ENCODE data around the gene COLEC12. TPM values are rescaled to one million over a fixed set of nuclear protein-coding genes. Genes with fewer than 3 reads are reported as not detected.

COLEC12 gene
- polyA plus RNA-seq, 3 donors = 0.21 to 0.47 (median 0.35) TPM

GRCh38 chr18:434410-434809 lies 66.1 kb downstream of the COLEC12 start:
- no peak for DNase-seq
- H3K4me3 Mint-ChIP-seq = no peak overlapping the region
- Histone ChIP-seq H3K27me3 (ENCODE audit: control insufficient read depth in 2 of 2, insufficient read depth in 2 of 2, low read length in 2 of 2) (no peaks in the 10 kb centered on the region), H2AFZ (ENCODE audit: insufficient read depth, low read depth, low read length, poor library complexity, severe bottlenecking) (no peak overlapping the region), H3K27ac (ENCODE audit: low read depth in 1 of 2, low read length in 2 of 2) (no peak overlapping the region), H3K9ac (ENCODE audit: insufficient read depth, low read length, poor library complexity, severe bottlenecking) (no peak overlapping the region), H3K79me2 (ENCODE audit: insufficient read depth, low read length) (no peaks in the 10 kb centered on the region), H3K4me1 (ENCODE audit: control insufficient read depth in 1 of 2, insufficient read depth in 2 of 2, low read length in 2 of 2) (peaks cover 32 to 39% of the 10 kb centered on the region in 2 donors), H4K20me1 (ENCODE audit: insufficient read depth, low read length) (no peaks in the 10 kb centered on the region), H3K4me3 (replicated peaks in 1 of 3; ENCODE audit: low read depth in 2 of 3, low read length in 3 of 3) (no peak overlapping the region), H3K36me3 (replicated peaks in 1 of 2; ENCODE audit: control insufficient read depth in 1 of 2, insufficient read depth in 2 of 2, low read length in 2 of 2) (no peaks in the 10 kb centered on the region), H3K4me2 (replicated peaks; ENCODE audit: extremely low read depth, low read length, poor library complexity, severe bottlenecking) (no peak overlapping the region), H3K9me3 (replicated peaks in 1 of 2; ENCODE audit: control insufficient read depth in 1 of 2, insufficient read depth in 1 of 2, low read length in 2 of 2) (peaks cover 0 to 5% of the 10 kb centered on the region in 2 donors)
- no peaks in the 10 kb centered on the region for H3K36me3 Mint-ChIP-seq
- TF ChIP-seq, protein P1, sequence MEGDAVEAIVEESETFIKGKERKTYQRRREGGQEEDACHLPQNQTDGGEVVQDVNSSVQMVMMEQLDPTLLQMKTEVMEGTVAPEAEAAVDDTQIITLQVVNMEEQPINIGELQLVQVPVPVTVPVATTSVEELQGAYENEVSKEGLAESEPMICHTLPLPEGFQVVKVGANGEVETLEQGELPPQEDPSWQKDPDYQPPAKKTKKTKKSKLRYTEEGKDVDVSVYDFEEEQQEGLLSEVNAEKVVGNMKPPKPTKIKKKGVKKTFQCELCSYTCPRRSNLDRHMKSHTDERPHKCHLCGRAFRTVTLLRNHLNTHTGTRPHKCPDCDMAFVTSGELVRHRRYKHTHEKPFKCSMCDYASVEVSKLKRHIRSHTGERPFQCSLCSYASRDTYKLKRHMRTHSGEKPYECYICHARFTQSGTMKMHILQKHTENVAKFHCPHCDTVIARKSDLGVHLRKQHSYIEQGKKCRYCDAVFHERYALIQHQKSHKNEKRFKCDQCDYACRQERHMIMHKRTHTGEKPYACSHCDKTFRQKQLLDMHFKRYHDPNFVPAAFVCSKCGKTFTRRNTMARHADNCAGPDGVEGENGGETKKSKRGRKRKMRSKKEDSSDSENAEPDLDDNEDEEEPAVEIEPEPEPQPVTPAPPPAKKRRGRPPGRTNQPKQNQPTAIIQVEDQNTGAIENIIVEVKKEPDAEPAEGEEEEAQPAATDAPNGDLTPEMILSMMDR (IDR thresholded peaks at IDR 0.05) = no peak
- H3K27me3 Mint-ChIP-seq (ENCODE audit: low read depth in 3 of 3) = peaks cover 0 to 1% (median 0%) of the 10 kb centered on the region in 3 donors
- 0% methylated on average over 1 of the region's 1 CpG for WGBS (ENCODE audit: insufficient coverage)
- H3K27ac Mint-ChIP-seq = no peak overlapping the region
- H3K4me1 Mint-ChIP-seq = peaks cover 41% of the 10 kb centered on the region
- H3K9me3 Mint-ChIP-seq = peaks cover 0 to 6% (median 1%) of the 10 kb centered on the region in 7 donors
- intact Hi-C loops (cut with micrococcal nuclease) = no loop called here

- intact Hi-C loops (cut with micrococcal nuclease) = no loop called here
These were observed 66.5 kb downstream of the COLEC12 start for GRCh38 chr18:433960-434359.

More at GRCh38 chr18:433960-434359, 66.5 kb downstream of the COLEC12 start:
- Histone ChIP-seq H3K4me2 (replicated peaks; ENCODE audit: extremely low read depth, low read length, poor library complexity, severe bottlenecking) (no peak overlapping the region), H3K9ac (ENCODE audit: insufficient read depth, low read length, poor library complexity, severe bottlenecking) (no peak overlapping the region), H3K27ac (ENCODE audit: low read depth in 1 of 2, low read length in 2 of 2) (no peak overlapping the region), H3K4me3 (replicated peaks in 1 of 3; ENCODE audit: low read depth in 2 of 3, low read length in 3 of 3) (no peak overlapping the region), H3K9me3 (replicated peaks in 1 of 2; ENCODE audit: control insufficient read depth in 1 of 2, insufficient read depth in 1 of 2, low read length in 2 of 2) (peaks cover 0 to 5% of the 10 kb centered on the region in 2 donors), H4K20me1 (ENCODE audit: insufficient read depth, low read length) (no peaks in the 10 kb centered on the region), H2AFZ (ENCODE audit: insufficient read depth, low read depth, low read length, poor library complexity, severe bottlenecking) (no peak overlapping the region), H3K27me3 (ENCODE audit: control insufficient read depth in 2 of 2, insufficient read depth in 2 of 2, low read length in 2 of 2) (no peaks in the 10 kb centered on the region), H3K79me2 (ENCODE audit: insufficient read depth, low read length) (no peaks in the 10 kb centered on the region), H3K4me1 (ENCODE audit: control insufficient read depth in 1 of 2, insufficient read depth in 2 of 2, low read length in 2 of 2) (peaks cover 29 to 35% of the 10 kb centered on the region in 2 donors), H3K36me3 (replicated peaks in 1 of 2; ENCODE audit: control insufficient read depth in 1 of 2, insufficient read depth in 2 of 2, low read length in 2 of 2) (no peaks in the 10 kb centered on the region)
- Mint-ChIP-seq H3K27ac (no peak overlapping the region), H3K4me1 (peaks cover 37% of the 10 kb centered on the region), H3K36me3 (no peaks in the 10 kb centered on the region), H3K4me3 (no peak overlapping the region), H3K27me3 (ENCODE audit: low read depth in 3 of 3) (peaks cover 0 to 1% (median 0%) of the 10 kb centered on the region in 3 donors), H3K9me3 (peaks cover 0 to 6% (median 1%) of the 10 kb centered on the region in 7 donors)
- DNase-seq = no peak
- TF ChIP-seq, protein P1 (IDR thresholded peaks at IDR 0.05) = no peak
- no CpG with 5 or more reads among the region's 2 CpGs for WGBS (ENCODE audit: insufficient coverage)

Measured in CD14-positive monocyte (primary cell).